Heart right ventricle (tissue), 16 donors: ENCODE data around the gene NAGLU. TPM values are rescaled to one million over a fixed set of nuclear protein-coding genes. Genes with fewer than 3 reads are reported as not detected.

Source experiments
- ATAC-seq, 8 donors: fragments of 200-7000 bp; cut with Tn5 transposase; one replicate each; pipeline ENCODE4 v1.9.1; 2020; ENCODE audit warnings: mild to moderate bottlenecking in 8 of 8, moderate library complexity in 8 of 8, moderate number of reproducible peaks in 1 of 8
- DNase-seq, 2 donors: peaks; one replicate each; pipeline ENCODE4 v3.0.0-alpha.2; 2020
- H3K27ac ChIP-seq, 10 donors: fragments of 200-600 bp; sonication (generic) in 2 of 10; one replicate each; pipeline versions ENCODE4 v1.5.0 to v1.8.0; 2020 to 2022; ENCODE audit warnings: mild to moderate bottlenecking in 3 of 10
- H3K27me3 ChIP-seq, 7 donors: fragments of 200-600 bp; one replicate each; pipeline ENCODE4 v1.8.0; 2021 to 2022; ENCODE audit warnings: mild to moderate bottlenecking in 2 of 7
- H3K36me3 ChIP-seq, 9 donors: fragments of 200-600 bp; sonication (generic) in 1 of 9; one replicate each; pipeline versions ENCODE4 v1.5.0 to v1.8.0; 2020 to 2022; ENCODE audit warnings: mild to moderate bottlenecking in 2 of 9
- H3K4me1 ChIP-seq, 9 donors: fragments of 200-600 bp; sonication (generic) in 1 of 9; one replicate each; pipeline versions ENCODE4 v1.5.0 to v1.8.0; 2020 to 2022; ENCODE audit warnings: mild to moderate bottlenecking in 4 of 9
- H3K4me3 ChIP-seq, 10 donors: fragments of 200-600 bp; sonication (generic) in 2 of 10; one replicate each; pipeline versions ENCODE4 v1.5.0 to v1.8.0; 2020 to 2022; ENCODE audit warnings: mild to moderate bottlenecking in 7 of 10, moderate library complexity in 2 of 10
- H3K9me3 ChIP-seq, 11 donors: fragments of 200-600 bp in 10 of 11; sonication (generic) in 2 of 11; one replicate each; pipeline versions ENCODE4 v1.5.0 to v1.8.0; 2013 to 2022; ENCODE audit warnings: mild to moderate bottlenecking in 2 of 11, control low read depth in 1 of 11, moderate library complexity in 1 of 11
- WGBS, 2 donors: extraction: QIAGEN DNeasy Blood & Tissue Kit; methylation state at CpG; one replicate each; pipeline ENCODE4 v1.1.7; 2013; ENCODE audit warnings: inconsistent platforms in 1 of 2; 5-methylcytosine and 5-hydroxymethylcytosine counted together
- intact Hi-C, 10 donors: fragments of 100-400 bp; cut with DNase I; formaldehyde crosslinking; loops; one replicate each; pipeline versions ENCODE4 v1.11.1 to v1.14.2; 2022
- polyA plus RNA-seq, 2 donors: library from polyadenylated mRNA; stranded (reverse); fragments of 200-250 nt; gene quantifications; one replicate each; pipeline ENCODE4 v1.2.3, GENCODE V29; 2013
- total RNA-seq, 10 donors: library from RNA; stranded (reverse); fragmentation: NEBNext Ultra II Directional in 3 of 10; extraction: Animal tissue kit (Norgen Biotek cat#: 25700) in 3 of 10; gene quantifications; one replicate each; pipeline versions ENCODE4 v1.2.1 to v1.2.4, GENCODE V29; 2021 to 2023
- TF ChIP-seq, protein P1 (sequence below), 9 donors: fragments of 200-600 bp; sonication (generic) in 2 of 9; IDR thresholded peaks; one replicate each; pipeline versions ENCODE4 v1.5.0 to v1.8.0; 2021 to 2022; ENCODE audit warnings: antibody characterized with exemption in 9 of 9, mild to moderate bottlenecking in 5 of 9, moderate library complexity in 1 of 9
- donor health status: Arrhythmogenic right ventricular cardiomyopathy.
- donor health status: ischemic (EF 13 %, LVEDD 7.1; RV severe dilation, severe dysfunction).
- donor health status: healthy with polysubstance abuse.
- donor health status: DM: no; HTN: yes; CAD: no.
- donor health status: DM: no; HTN: no; CAD: no.
- donor health status: ischemic (EF 25% LVEDD 6.9; RV normal size, moderate dysfunction).
- donor health status: ischemic (EF 25% LVEDD 5.7; RV mildly dilated, moderate dysfunction).
- donor health status: healthy.
- donor health status: DM: yes; HTN: yes; CAD: no.
- donor health status: Ischemic cardiomyopathy.
- donor health status: ischemic (EF 35%, LVEDD 5.7; RV mildly dilated, moderate dysfunction).
- donor health status: nonischemic (EF 11% LVEDD 7.7; RV severe dilation, severe dysfunction).
- donor health status: DM: yes; HTN: yes; CAD: no.
- donor health status: PGD.
- donor health status: ischemic (EF 29% LVEDD 5.4; RV normal size, mild dysfunction).
- donor health status: nonischemic (EF 23%, LVEDD 6.1; RV moderate dilation, normal function).

The NAGLU gene
- total and polyA plus RNA-seq, 12 donors = 6.8 to 18.3 (median 12.7) TPM

DNA sequence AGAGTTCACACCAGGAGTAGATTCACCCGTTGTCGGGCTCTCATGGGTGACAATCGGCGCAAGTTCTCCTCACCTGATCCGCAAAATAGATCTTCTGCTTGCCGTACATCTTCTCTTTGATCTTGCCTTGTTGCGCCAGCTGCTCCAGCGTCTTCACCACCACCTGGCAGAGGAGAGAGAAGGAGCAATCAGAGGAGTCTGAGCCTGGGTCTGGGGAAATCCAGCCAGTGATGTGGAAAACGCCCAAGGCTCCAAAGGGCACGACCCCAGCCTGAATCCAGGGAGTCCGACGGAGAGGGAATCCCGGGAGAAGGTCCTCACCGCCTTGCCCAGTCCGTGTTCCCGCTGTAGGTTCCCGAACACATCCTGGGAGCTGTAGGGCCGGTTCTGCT lies 41.1 kb downstream of the NAGLU start:
- DNase-seq = no peak
- ATAC-seq = peak in 1 of 8 donors; percentile 2
- TF ChIP-seq, protein P1, sequence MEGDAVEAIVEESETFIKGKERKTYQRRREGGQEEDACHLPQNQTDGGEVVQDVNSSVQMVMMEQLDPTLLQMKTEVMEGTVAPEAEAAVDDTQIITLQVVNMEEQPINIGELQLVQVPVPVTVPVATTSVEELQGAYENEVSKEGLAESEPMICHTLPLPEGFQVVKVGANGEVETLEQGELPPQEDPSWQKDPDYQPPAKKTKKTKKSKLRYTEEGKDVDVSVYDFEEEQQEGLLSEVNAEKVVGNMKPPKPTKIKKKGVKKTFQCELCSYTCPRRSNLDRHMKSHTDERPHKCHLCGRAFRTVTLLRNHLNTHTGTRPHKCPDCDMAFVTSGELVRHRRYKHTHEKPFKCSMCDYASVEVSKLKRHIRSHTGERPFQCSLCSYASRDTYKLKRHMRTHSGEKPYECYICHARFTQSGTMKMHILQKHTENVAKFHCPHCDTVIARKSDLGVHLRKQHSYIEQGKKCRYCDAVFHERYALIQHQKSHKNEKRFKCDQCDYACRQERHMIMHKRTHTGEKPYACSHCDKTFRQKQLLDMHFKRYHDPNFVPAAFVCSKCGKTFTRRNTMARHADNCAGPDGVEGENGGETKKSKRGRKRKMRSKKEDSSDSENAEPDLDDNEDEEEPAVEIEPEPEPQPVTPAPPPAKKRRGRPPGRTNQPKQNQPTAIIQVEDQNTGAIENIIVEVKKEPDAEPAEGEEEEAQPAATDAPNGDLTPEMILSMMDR (IDR thresholded peaks at IDR 0.05) = no peak
- Histone ChIP-seq H3K27me3 (no peaks in the 10 kb centered on the region), H3K4me1 (peaks cover 10 to 50% (median 23%) of the 10 kb centered on the region in 9 donors), H3K27ac (peak overlapping the region in 8 of 10 donors; percentile 80 to 96 (median 94)), H3K36me3 (peaks cover 0 to 79% (median 33%) of the 10 kb centered on the region in 9 donors), H3K4me3 (peak overlapping the region; percentile 48 to 86 (median 69)), H3K9me3 (no peaks in the 10 kb centered on the region)
- intact Hi-C loops = loop anchor here in 6 of 10 donors (5.0 to 10.0 kb wide), 5 partner anchors 100 to 248 kb away; partner anchors contain the start of genes PLEKHH3 (in 3 of the 6), BECN1 (in 2 of the 6), RAMP2 (in 2 of the 6) and CCR10 (in 1 of the 6)
- 4 to 5% methylated on average over 18 of the region's 18 CpGs for WGBS, 2 donors

DNA sequence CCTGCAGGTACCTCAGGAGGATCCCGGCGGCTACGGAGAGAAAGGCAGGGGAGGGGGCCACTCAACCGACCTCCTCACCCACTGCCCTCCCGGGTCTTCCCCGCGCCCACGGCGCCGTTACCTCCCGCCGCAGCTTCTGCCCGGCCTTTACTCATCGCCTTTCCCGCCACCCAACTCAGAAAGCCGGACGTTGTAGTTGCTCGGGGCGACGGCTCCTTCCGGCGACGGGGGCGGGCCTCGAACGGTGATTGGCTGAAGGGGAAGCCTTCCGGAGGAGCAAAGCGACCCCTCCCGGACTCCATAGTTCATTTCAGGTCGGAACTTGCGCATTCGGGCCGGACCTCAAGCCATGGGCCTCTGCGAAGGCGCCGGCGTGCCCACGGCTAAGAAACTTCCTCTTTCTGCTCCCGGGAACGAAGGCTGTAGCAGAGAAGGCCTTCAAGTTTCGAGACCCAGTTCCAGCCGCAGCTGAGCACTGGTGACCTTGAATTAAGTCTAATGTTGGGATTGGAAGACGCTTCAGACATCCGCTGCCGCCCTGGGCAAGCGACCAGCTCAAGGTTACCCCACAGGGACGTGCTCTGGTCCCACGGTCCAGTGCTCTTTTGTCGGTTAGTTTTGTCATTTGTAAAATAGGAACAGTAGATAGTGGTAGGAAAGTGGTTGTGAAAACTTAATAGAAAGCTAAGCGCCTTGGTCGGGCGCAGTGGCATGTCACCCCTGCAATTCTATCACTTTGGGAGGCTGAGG lies 41.7 kb downstream of the NAGLU start, which contains the start of gene PSMC3IP:
Gene PSMC3IP (minus strand): TSS at position 198 of the 750 bp plus-strand sequence. CDS start 43 bp downstream, at position 155.
- H3K4me1 ChIP-seq = peaks cover 10 to 46% (median 23%) of the 10 kb centered on the region in 9 donors
- peak within 1 kb of the TSS; percentile 33 to 96 (median 94) for H3K27ac ChIP-seq
- H3K27me3 ChIP-seq = no peaks in the 10 kb centered on the region
- peak within 1 kb of the TSS; percentile 48 to 86 (median 69) for H3K4me3 ChIP-seq
- intact Hi-C loops = loop anchor here in 9 of 10 donors (1.0 to 10.0 kb wide), 9 partner anchors 100 to 247 kb away; partner anchors contain the start of genes PLEKHH3 (in 3 of the 9), BECN1 (in 2 of the 9), CCR10 (in 2 of the 9) and CNTNAP1 (in 2 of the 9)
- peak; percentile 92 to 98 (median 96) for ATAC-seq
- no peaks in the 10 kb centered on the region for H3K9me3 ChIP-seq
- peaks cover 0 to 79% (median 33%) of the 10 kb centered on the region in 9 donors for H3K36me3 ChIP-seq
- peak; percentile 95 to 97 for DNase-seq
- TF ChIP-seq, protein P1 (IDR thresholded peaks at IDR 0.05) = peak in 7 of 9 donors; percentile 19 to 59 (median 43)
- 0 to 1% methylated on average over 52 of the region's 52 CpGs for WGBS, 2 donors

DNA sequence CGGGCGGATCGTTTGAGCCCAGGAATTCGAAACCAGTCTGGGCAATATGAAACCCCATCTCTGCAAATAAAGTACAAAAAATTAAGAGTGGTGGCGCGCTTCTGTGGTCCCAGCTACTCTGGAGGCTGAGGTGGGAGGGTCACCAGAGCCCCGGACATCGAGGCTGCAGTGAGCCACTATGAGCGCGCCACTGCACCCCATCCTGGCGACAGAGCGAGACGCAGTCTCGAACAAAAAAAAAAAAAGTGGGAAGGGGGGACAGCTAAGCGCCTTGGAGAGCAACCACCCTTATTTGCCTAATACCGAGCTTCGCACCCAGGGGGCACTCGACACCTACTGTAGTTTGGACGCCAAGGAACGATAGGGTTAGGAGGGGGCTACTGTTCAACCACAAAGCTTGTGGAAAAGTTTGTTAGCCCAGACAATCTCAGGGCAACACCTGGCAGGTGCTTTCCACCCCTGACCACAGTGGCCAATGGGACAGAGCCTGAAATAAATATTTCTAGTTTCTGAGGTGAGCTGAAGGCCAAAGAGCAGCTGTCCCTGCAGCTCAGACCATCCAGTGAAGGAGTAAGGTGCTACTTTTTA lies 42.3 kb downstream of the NAGLU start:
- Histone ChIP-seq H3K4me3 (peak overlapping the region; percentile 48 to 86 (median 69)), H3K27me3 (no peaks in the 10 kb centered on the region), H3K36me3 (peaks cover 0 to 79% (median 34%) of the 10 kb centered on the region in 9 donors), H3K27ac (peak overlapping the region; percentile 33 to 96 (median 94)), H3K4me1 (peaks cover 10 to 40% (median 23%) of the 10 kb centered on the region in 9 donors), H3K9me3 (no peaks in the 10 kb centered on the region)
- peak; percentile 67 to 75 for DNase-seq
- WGBS, 2 donors = 0 to 1% methylated on average over 20 of the region's 20 CpGs
- intact Hi-C loops = loop anchor here in 9 of 10 donors (1.0 to 10.0 kb wide), 9 partner anchors 99 to 246 kb away; partner anchors contain the start of genes PLEKHH3 (in 3 of the 9), BECN1 (in 2 of the 9), CCR10 (in 2 of the 9) and CNTNAP1 (in 2 of the 9)
- TF ChIP-seq, protein P1 (IDR thresholded peaks at IDR 0.05) = peak; percentile 61 to 79 (median 70)
- ATAC-seq = peak; percentile 65 to 90 (median 84)
